Loucy (cell line): ENCODE results near the gene PIK3CA.

Source experiments
- H2AFZ ChIP-seq: fragments of 200-600 bp; sonication (generic); 2 replicates; pipeline ENCODE4 v1.6.0; 2016; ENCODE audit warnings: antibody characterized with exemption, mild to moderate bottlenecking, low read length, moderate library complexity
- H3F3A ChIP-seq: fragments of 200-600 bp; 2 replicates; pipeline ENCODE4 v1.6.0; 2016; ENCODE audit warnings: antibody characterized with exemption, low read depth, mild to moderate bottlenecking
- H3K27me3 ChIP-seq: fragments of 200-600 bp; sonication (generic); 2 replicates; pipeline ENCODE4 v1.6.1; 2014; ENCODE audit warnings: low read length, mild to moderate bottlenecking; ENCODE audit not compliant: insufficient read depth, poor library complexity, severe bottlenecking
- H3K36me3 ChIP-seq: fragments of 200-600 bp; sonication (generic); 2 replicates; pipeline ENCODE4 v1.6.1; 2016; ENCODE audit warnings: low read length; ENCODE audit not compliant: insufficient read depth
- H3K4me1 ChIP-seq: fragments of 200-600 bp; sonication (generic); 2 replicates; pipeline ENCODE4 v1.5.1; 2014; ENCODE audit warnings: low read length, mild to moderate bottlenecking; ENCODE audit not compliant: insufficient read depth, poor library complexity, severe bottlenecking
- H3K4me2 ChIP-seq: fragments of 200-600 bp; sonication (generic); 2 replicates; pipeline ENCODE4 v1.6.0; 2014; ENCODE audit warnings: antibody characterized with exemption, low read length, low read depth, mild to moderate bottlenecking; ENCODE audit not compliant: poor library complexity, severe bottlenecking
- H3K4me3 ChIP-seq: fragments of 200-600 bp; sonication (generic); 2 replicates; pipeline ENCODE4 v1.5.1; 2014; ENCODE audit warnings: low read length, mild to moderate bottlenecking, mixed read lengths; ENCODE audit not compliant: poor library complexity, severe bottlenecking
- H3K79me2 ChIP-seq: fragments of 200-600 bp; sonication (generic); 2 replicates; pipeline ENCODE4 v1.6.1; 2014; ENCODE audit warnings: low read length; ENCODE audit not compliant: insufficient read depth
- H3K9ac ChIP-seq: fragments of 200-600 bp; sonication (generic); 2 replicates; pipeline ENCODE4 v1.6.0; 2014; ENCODE audit warnings: mild to moderate bottlenecking, low read depth, low read length, moderate library complexity; ENCODE audit not compliant: poor library complexity, severe bottlenecking
- H3K9me2 ChIP-seq: fragments of 200-600 bp; sonication (generic); replicated peaks from 2 replicates; pipeline ENCODE4 v1.6.1; 2016; ENCODE audit warnings: low read depth, low read length, mixed read lengths
- H3K9me3 ChIP-seq: fragments of 200-600 bp; sonication (generic); 2 replicates; pipeline ENCODE4 v1.6.1; 2014; ENCODE audit warnings: mild to moderate bottlenecking, antibody characterized with exemption, low read length, low read depth; ENCODE audit not compliant: insufficient read depth
- H4K20me1 ChIP-seq: fragments of 200-600 bp; sonication (generic); 2 replicates; pipeline ENCODE4 v1.6.0; 2014; ENCODE audit warnings: antibody characterized with exemption, low read length, mild to moderate bottlenecking; ENCODE audit not compliant: insufficient read depth, poor library complexity, severe bottlenecking
- EZH2phosphoT487 ChIP-seq: fragments of 200-600 bp; IDR thresholded peaks from 2 replicates; pipeline ENCODE4 v1.6.1; 2018; ENCODE audit warnings: antibody characterized with exemption, mild to moderate bottlenecking, moderate library complexity, borderline replicate concordance
- TF ChIP-seq, protein P1 (sequence below): fragments of 200-600 bp; sonication (generic); conservative IDR thresholded peaks from 2 replicates; pipeline ENCODE4 v1.5.1; 2014; ENCODE audit warnings: mild to moderate bottlenecking, antibody characterized with exemption, low read length

Gene PIK3CA

DNA sequence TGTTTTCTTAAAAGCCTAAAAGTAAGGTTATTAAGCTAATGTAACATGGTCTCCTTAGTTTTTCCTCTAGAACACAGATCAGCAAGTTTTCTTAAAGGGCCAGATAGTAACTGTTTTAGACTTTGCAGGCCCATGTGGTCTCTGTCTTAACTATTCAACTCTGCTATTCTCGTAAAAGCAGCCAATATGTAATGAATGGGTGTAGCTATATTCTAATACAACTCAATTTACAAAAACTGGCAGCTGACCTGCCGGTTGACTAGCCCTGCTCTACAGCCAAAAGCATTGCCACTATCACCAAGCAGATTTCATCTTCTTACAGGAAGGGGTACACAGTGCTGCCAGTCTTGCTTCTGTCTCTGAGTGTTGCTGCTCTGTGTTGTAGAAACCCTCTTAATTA, 75.4 kb downstream of the PIK3CA start:
- no peak for TF ChIP-seq EZH2phosphoT487
- TF ChIP-seq, protein P1, sequence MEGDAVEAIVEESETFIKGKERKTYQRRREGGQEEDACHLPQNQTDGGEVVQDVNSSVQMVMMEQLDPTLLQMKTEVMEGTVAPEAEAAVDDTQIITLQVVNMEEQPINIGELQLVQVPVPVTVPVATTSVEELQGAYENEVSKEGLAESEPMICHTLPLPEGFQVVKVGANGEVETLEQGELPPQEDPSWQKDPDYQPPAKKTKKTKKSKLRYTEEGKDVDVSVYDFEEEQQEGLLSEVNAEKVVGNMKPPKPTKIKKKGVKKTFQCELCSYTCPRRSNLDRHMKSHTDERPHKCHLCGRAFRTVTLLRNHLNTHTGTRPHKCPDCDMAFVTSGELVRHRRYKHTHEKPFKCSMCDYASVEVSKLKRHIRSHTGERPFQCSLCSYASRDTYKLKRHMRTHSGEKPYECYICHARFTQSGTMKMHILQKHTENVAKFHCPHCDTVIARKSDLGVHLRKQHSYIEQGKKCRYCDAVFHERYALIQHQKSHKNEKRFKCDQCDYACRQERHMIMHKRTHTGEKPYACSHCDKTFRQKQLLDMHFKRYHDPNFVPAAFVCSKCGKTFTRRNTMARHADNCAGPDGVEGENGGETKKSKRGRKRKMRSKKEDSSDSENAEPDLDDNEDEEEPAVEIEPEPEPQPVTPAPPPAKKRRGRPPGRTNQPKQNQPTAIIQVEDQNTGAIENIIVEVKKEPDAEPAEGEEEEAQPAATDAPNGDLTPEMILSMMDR: no peak
- no peaks in the 10 kb centered on the region for H3F3A ChIP-seq
- H3K4me2 ChIP-seq: no peak overlapping the region
- no peaks in the 10 kb centered on the region for H3K79me2 ChIP-seq
- H3K9ac ChIP-seq: no peak overlapping the region
- H3K4me1 ChIP-seq: no peaks in the 10 kb centered on the region
- H3K9me3 ChIP-seq: no peaks in the 10 kb centered on the region
- no peaks in the 10 kb centered on the region for H3K27me3 ChIP-seq
- no peaks in the 10 kb centered on the region for H4K20me1 ChIP-seq
- peaks cover 40% of the 10 kb centered on the region for H3K36me3 ChIP-seq
- H3K9me2 ChIP-seq: no peaks in the 10 kb centered on the region
- no peak overlapping the region for H3K4me3 ChIP-seq
- H2AFZ ChIP-seq: no peak overlapping the region

DNA sequence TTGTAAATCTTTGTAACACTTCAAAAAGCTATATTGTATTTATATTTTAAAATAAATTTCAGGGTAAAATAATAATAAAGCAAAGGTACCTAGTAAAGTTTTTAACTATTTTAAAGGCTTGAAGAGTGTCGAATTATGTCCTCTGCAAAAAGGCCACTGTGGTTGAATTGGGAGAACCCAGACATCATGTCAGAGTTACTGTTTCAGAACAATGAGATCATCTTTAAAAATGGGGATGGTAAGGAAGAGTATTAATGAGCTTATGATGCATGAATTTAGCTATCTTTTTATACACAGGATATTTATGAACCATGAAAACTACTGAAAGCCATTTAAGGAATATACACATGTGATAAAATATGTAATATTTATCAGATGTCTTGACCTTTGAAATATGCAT, 76.4 kb downstream of the PIK3CA start:
- Histone ChIP-seq H3K27me3 (no peaks in the 10 kb centered on the region), H3K9me2 (no peaks in the 10 kb centered on the region), H4K20me1 (no peaks in the 10 kb centered on the region), H3K4me2 (no peak overlapping the region), H3K4me1 (no peaks in the 10 kb centered on the region), H3K36me3 (peaks cover 44% of the 10 kb centered on the region), H2AFZ (no peak overlapping the region), H3K4me3 (no peak overlapping the region), H3F3A (no peaks in the 10 kb centered on the region), H3K9ac (no peak overlapping the region), H3K79me2 (no peaks in the 10 kb centered on the region), H3K9me3 (no peaks in the 10 kb centered on the region)
- TF ChIP-seq EZH2phosphoT487: no peak
- TF ChIP-seq, protein P1: no peak

DNA sequence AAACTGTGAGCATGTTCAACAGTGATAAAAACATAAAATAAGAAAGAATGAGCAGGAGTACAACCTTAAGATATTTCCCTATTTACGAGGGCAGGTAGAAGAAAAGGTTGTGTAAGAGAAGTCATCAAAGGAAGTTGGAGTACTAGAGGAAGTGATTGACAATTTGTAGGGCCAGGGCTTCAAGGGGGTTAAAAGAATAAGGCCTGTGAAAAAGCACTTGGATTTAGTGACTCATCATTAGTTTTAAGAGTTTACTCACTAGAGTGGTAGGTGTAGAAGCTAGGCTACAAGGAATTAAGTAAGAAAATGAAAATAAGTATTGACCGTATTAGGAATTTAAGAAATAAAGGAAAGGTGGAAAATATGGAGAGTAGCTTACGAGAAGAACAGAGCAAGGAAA, 79.2 kb downstream of the PIK3CA start:
- Histone ChIP-seq H4K20me1 (no peaks in the 10 kb centered on the region), H3K9me2 (no peaks in the 10 kb centered on the region), H3K36me3 (peaks cover 59% of the 10 kb centered on the region; the same call in 1 of the 2 replicates), H3K9ac (no peak overlapping the region), H3K27me3 (no peaks in the 10 kb centered on the region), H3K9me3 (no peaks in the 10 kb centered on the region), H2AFZ (no peak overlapping the region), H3K79me2 (no peaks in the 10 kb centered on the region), H3K4me1 (no peaks in the 10 kb centered on the region), H3F3A (no peaks in the 10 kb centered on the region), H3K4me3 (no peak overlapping the region), H3K4me2 (no peak overlapping the region)
- TF ChIP-seq, protein P1: no peak
- TF ChIP-seq EZH2phosphoT487: no peak
